NCI-H1436 (cell line): ENCODE results near the gene HPS4.
"Not testable (repeated sequence)": the region's sequence is repeated elsewhere in the genome, so short reads cannot be mapped to it uniquely, and the experiment has no call there.

ENCODE experiments used
- DNase-seq: peaks from one replicate; lab custom pipeline; 2025; lab: John Stamatoyannopoulos, UW

HPS4 gene

DNA sequence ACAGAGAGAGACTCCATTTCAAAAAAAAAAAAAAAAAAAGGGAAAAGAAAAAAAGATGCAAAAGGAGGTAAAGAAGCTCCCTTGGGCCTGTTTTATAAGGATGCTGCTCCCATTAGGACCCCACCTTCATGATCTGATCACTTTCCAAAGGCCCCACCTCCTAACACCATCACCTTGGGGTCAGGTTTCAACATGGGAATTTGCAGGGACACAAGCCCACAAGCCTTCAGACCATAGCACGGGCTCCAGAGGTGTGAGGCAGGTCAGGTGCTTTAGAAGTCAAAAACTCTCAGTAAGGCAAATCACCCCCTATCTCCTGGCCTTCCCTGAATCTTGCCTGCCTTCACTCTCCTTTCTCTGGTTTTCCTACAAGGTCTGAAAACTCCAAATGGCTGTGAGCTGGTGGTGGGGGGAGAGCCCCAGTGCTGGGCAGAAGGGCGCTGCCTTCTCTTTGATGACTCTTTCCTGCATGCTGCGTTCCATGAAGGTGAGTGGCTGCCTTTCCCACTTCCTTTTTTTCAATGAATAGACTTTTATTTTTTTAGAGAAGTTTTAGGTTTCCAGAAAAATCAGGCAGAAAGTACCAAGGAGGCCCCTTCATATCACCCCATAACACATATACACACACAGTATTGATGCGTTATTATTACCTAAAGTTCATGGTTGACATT lies 41.4 kb downstream of the HPS4 start:
- DNase-seq = no peak

DNA sequence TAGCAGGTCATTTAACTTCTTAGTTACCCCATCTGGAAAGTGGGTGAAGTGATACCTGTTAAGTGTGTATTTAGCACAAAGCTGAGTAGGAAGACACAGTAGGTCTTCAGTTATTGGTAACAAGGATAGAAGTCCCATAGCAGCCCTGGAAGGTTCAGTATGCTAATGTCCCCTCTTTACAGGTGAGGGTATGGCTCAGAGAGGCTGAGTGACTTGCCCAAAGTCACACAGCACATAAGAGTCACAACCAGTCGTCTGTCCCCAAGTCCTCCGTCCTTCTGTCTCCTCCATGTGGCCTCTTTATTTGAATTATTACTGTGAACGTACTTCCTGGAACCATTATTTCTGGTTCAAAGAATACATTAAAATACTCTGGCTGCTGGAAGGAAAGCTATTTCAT lies 44.0 kb downstream of the HPS4 start:
- DNase-seq = no peak

DNA sequence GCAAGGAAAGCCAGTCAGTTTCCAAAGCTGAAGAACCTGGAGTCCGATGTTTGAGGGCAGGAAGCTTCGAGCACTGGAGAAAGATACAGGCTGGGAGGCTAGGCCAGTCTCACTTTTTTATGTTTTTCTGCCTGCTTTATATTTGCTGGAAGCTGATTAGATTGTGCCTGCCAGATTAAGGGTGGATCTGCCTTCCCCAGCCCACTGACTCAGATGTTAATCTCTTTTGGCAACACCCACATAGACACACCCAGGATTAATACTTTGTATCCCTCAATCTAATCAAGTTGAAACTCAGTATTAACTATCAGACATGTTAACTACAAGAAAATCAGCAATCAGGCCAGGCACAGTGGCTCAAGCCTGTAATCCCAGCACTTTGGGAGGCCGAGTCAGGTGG lies 44.8 kb downstream of the HPS4 start:
- not testable (repeated sequence) for DNase-seq

DNA sequence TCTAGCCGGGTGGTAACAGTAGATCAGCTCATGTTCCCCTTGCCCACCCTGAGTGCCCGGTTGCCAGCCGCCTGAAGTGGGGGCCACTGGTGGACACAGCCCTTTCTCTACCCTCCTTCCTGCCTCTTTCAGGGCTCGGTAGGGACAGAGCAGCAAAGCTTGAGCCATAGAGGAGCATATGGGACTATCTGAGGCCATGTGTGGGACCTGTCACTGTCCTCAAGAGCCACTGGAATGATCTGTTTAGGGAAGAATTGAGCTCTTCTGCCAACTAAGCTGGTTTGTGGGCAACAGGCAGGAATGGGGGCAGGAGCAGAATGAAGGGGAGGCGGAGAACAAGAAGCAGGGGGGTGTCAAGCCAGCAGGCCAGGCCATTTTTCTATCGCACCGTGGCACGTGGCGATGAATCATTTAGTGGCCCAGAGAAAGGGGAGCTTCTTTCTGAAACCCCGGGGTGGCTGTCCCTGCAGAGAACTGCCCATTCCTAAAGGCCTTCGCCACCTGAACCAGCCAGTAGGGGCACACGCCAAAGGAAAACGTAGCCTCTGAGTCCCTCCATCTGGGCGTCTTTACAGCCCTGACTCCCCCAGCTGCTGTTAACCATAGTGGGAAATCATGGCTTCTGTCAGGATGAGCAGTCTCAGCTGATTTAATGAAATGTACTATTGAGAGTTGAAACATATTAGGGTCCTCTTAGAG lies 45.7 kb downstream of the HPS4 start:
- no peak for DNase-seq

DNA sequence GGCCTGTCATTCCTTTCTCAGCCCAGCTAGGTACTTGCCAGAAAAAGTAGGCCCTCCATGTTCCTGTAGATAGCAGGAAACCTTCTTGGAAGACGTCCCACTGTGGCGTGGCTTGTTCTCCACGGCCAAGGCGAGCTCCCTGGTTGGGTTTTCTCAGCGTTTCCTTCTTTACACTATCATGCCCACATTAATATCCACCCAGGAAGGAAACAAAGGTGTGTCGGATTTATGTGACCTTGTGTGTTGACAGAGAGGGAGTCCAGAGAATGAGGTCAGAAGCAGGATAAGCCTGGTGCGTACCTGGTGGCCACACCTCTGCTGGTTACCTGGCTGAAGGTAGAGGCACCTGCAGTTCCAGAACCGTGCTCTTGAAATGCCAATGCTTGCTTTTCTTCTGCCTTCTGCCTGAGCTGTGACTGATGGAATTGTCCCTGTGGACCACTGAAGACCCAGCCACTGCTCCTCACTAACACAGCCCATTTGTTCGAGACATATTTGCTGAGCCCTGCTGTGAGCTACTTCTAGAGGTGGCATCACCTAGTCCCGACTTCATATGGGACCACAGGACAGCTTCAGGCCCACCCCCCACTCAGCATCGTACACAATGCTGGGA lies 46.6 kb downstream of the HPS4 start:
- no peak for DNase-seq

DNA sequence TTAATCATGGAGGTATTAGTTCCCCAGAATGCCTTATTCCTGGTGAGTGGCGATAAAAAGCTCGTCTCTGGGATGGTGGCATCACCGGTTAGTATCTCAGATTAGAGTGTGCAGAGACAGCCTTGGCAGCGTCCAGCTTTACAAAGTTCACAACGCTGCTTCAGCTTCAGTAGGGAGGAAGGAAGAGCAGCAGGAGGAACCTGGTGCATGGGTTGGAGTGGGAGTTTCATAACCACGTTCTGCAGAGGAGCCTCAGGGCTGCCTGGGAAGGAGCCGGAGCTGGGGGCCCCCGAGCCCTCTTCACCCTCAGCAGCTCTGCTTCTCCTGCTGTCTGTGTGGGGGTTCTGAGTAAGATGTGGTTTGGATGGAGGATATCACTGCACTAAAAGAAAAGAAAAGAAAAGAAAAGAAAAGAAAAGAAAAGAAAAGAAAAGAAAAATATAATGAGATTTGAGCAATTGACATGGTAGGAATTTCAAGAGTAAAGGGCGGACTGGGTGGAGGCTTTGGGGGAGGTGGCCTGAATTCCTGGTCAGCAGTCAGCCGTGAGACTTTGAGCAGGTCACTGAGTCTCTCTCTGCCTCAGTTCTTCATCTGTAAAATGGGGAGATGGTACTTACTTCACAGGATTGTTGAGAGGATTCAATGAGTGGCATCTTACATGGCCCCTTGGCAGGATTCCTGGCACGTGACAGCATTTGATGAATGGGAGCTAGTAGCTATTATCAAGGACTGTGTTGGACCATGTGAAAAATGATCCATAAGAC lies 48.1 kb downstream of the HPS4 start:
- DNase-seq = no peak

DNA sequence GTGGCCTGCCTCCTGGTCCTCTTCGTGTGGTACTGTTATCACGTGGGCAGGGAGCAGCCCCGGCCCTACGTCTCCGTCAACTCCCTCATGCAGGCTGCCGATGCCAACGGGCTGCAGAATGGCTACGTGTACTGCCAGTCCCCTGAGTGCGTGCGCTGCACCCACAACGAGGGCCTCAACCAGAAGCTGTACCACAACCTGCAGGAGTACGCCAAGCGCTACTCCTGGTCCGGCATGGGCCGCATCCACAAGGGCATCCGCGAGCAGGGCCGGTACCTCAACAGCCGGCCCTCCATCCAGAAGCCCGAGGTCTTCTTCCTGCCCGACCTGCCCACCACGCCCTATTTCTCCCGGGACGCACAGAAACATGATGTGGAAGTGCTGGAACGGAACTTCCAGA lies 49.8 kb downstream of the HPS4 start:
- no peak for DNase-seq

DNA sequence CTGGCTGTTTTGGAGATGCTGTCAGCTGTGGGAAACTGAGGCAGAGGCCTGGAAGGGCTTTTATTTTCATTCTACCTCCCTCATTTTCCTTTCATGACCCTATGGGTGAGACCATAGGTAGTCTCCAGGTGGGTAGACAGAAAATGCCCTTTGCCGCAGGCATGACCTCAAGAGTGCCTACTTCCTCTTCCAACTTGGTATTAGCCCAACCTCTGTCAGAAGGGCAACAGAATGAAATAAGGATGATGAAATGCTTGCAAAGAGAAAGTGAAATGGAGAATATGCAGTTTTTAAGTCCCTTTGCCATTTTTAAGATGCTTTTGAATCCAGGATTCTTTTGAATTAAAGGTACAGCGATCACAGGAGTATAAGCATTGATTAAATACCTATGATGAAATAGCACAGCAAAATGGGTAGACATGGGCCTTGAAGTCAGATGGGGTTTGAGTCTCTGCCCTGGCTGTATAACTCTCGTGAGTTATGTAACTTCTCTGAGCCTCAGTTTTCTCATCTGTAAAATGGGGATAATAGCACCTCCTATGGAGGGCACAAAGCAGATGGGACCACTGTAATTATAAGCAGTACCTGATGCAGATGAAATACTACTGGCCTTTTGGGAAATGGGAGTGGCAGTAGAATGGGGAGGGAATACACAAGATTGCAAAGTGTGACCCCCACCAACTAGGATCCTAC lies 50.8 kb downstream of the HPS4 start:
- DNase-seq = no peak

DNA sequence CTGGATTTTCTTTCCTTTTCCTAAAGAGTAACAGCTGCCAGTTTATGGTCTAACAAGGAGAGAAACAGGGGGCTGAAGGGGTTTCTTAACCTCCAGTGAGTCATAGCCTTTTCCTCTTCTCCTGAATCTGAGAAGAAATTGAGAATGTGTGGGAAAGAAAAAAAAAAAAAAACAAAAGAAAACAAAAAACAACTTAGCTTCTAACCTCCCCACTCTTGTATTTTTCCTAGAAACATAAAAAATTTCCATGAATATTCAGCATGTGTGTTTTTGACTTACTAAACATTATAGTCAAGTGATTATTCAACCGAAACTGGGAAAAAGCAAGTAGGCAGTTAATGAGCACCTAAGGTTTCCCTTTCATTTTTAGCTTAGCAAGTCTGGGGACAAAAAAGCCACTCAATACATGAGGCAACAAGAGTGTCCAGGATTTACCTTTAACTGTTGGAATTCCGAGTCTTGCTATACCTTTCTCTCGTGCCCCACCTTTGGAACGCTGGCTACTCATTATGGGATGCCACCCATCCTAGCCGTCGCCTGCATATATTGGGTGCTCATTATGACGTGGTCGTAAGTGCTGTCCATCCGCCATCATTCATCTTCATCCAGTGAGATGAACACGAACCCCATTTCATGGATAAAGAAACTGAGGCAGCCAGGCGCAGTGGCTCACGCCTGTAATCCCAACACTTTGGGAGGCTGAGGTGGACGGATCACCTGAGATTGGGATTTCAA lies 52.2 kb downstream of the HPS4 start:
- DNase-seq = no peak

DNA sequence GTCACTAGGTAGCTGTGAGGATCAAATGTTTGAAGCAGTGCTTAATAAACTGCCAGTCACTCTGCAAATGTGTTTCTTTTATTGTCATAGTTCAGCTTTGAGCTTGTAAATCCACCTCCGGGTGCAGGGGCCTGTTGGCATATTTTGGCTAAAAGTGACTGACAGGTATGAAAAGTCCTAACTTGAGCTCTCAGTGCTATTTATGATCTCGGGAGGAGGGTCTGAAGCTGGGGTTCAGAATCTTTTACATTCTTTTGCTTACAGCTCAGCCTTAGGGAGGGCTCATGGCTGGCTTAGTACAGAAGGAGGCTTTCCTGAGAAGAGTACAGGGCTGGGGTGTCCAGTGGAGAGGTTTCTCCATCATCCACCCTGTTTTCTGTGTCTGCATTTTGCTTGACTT lies 53.0 kb downstream of the HPS4 start:
- DNase-seq = no peak

DNA sequence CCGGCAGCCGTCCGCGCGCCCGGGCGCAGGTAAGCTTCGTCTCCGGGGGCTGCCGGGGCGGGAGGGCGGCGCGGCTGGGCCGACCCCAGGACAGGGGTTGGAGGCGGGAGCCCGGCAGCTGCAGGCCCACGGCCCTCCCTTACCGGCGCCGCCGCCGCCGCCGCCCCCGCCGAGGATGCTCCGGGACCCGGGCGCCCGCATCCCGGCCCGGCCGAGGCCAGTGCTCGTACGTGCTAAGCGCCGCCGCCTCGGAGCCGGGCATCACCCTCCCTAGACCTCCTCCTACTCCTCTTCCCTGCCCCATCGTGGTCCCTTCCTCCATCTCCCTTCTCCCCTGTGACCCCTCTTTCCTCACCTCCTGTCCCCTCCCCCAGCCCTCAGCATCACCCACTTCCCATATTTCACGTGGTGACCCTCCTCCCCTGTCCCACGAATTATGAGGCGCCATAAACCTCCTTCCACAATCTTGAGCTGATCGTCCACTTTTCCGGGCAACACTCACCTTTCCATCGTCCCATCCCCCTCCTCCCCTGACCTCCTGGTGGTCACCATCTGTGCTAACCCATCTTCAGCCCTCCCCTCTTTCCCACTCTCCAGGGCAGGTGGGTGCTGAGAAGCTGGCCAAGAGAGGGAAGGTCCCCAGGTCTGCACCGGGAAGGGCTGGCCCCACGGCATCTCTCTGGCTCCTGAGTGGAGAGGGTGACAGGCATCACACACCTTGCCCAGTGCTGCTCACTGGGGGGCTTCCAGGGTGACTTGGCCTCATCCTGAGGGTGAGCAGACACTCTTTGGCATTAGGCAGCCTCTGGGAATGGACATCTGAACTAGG lies 53.9 kb downstream of the HPS4 start:
- no peak for DNase-seq

DNA sequence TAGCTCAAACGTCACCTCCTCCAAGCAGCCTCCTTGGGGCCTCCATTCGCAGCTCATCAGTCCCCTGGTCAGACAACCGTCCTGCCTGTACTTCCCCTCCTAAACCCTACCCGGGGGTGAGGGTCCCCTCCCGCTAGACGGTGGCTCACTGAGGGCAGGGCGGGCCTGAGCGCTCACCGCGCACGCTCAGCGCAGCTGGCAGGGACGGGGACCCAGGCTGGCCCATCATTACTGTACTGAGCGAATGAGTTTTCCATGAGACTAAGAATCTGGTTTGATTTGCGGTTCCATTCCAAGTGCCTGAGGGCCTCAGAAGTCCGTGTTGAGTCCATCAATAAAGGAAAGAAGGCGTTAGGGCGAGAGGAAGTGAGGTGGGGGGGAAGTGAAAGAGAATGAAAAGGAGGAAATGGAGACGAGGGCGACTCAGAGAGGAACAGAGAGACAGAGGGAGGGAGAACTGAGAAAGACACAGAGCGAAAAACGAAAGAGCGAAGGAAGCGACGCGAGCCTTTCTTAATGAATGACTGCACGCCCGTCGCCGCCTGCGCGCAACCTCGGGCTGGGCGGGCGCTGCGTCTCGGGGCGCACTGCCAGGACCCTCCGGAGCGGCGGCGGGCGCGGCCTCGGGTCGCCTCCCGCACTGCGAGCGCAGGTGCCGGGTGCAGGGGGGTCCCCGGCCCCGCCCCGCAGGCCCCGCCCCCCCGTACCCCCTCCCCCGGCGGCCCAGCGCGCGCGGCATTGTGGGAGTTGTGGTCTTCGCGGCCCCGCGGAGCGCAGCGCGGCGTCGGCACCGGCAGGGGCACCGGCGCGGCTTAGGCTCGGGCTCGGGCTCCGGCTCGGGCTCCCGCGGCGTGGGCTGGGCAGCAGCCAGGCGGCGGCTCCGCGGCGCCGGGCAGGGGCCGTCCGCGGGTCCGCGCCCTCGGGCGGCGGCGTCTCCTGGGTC lies 54.8 kb downstream of the HPS4 start, which contains the start of gene ASPHD2:
Gene ASPHD2 (plus strand): TSS at position 746 of the 943 bp plus-strand sequence. CDS start 4,356 bp downstream, outside the sequence.
- DNase-seq = peak; percentile 72

DNA sequence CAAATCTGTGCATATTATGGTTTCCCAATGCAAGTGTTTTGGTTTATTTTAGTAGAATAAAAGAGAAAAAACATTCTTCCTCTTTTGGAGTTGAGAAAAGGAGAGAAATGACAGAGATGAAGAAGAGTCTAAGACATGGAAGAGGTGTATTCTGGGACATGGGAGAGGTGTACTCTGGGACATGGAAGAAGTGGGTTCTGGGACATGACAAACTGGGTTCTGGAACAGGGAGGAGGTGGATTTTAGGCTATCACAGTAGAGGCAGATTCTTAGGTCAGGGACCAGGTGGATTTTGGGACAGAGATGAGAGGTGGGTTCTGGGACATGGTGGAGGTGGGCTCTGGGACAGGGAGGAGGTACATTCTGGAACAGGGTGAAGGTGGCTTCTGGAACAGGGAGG lies 56.7 kb downstream of the HPS4 start:
- no peak for DNase-seq

DNA sequence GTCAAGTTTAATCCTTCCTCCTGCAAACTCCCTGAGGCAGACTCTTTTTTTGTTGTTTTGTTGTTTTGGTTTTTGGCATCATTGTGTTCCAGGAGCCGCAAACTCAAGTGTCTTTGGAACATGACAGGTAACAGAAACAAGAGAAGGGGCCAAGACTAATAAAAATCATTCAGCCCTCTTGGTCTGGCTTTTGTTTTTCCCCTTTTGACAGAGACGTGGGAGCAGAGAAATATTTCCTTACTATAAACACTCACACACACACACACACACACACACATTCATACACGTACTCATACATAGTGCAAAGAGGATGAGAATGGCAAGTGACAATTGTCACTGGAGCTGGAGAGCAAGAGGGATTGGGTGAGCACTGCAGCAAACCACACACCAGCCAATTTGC lies 65.0 kb downstream of the HPS4 start:
- DNase-seq = no peak

DNA sequence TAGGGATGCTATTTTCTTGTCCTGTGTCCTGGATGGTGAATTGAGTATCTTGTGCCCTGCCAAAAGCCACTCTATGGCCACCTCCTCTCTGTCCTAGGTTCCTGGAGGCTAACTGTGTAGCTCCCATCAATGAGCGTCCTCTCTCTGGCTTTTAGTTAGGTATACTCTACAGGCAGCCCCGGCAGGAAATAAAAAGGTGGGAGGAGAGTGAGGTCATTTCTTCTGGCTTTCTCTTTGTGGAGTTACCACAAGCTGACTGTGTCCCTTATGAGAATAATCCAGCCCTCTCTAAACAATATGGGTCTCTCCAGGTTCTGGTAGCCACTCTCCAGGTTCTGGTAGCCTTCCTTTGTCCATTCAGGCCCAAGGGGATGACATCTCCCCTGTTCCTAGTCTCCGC lies 66.2 kb downstream of the HPS4 start:
- DNase-seq = no peak

DNA sequence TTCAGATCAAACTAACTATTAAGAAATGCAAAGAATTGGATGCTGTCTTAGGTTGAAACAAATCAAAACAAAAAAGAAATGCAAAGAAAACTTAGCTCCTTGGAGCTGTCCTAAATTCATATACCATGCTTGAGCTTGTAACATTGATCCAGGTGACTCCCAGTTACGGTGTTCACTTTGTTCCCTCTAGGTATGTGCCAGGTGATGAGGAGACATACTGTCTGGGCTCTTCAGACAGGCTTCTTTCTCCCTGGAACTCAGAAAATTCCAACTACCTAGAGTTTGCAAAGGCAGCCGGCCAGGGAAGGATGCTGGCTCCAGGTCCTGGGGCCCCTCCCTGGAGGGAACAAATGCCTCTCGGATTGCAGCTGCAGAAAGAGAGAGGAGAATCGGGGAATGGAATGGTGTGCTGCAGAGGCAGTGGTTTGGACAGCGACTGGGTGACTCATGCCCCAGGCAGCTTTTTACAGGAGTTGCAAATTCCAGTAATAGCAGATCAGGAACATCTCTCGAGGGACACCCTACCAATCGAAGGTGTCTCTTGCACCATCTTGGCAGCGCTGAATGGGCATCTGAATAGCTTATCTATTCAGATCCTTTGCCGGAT lies 66.8 kb downstream of the HPS4 start:
- no peak for DNase-seq

DNA sequence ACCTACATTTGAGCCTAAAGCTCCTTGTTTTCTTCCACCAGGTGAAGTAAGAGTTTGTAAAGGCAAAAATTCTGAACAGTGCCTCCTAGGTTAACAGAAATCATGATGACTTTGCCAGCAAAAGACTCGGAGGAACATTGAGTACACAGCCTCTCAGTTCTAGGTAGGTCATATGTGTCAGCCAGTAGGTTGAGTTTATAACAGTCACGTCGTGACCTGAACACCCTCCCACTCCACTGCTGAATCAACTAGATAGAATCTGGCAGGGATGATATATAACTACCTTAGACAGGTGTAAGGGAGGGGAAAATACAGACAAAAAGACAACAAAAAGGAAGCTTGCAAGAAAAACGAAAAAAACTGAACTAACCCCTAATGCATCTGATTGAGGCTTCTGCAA lies 67.3 kb downstream of the HPS4 start:
- no peak for DNase-seq

DNA sequence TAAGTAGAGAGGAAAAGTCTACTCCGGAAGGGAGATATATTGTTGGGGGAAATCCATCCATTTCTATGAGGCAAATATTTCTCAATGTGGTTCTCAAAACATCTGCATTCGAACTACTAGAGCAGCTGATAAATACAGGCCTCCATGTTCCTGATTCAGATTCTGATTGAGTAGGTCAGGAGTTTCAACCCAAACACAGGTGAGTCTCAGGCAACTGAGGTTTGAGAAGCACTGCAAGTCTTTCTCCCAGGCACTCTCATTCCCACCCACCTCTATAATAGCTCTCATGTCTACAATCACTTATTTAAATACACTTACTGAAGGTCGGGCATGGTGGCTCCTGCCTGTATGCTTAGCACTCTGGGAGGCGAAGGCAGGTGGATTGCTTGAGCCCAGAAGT lies 69.2 kb downstream of the HPS4 start:
- no peak for DNase-seq

DNA sequence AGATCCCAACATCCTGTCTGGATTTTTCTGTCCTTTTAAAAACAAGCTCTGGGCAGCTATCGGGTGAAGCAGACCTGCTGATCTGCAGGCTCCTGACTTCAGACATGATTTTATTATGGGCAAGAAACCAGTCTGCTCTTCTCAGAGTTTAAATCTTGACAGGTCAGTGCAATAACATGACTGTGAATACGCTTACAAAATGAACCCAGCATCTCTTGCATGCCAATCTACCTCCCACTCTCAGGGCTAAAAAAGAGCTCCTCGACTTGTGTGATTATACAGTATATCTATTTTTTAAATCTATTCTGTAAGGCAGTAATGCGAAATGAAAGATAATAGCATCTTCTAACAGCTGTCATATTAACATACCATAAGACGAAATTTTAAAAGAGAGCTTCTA lies 73.2 kb downstream of the HPS4 start:
- no peak for DNase-seq
